ENCODE measurements around the gene SETD3. TPM values are rescaled to one million over a fixed set of nuclear protein-coding genes. Genes with fewer than 3 reads are reported as not detected.

SETD3 gene
- total RNA-seq, 5 donors from 2014 or later (not counting 1 experiment from before 2014, with no cell fraction given) = 47.7 to 64.6 (median 52.4) TPM

- 50% methylated on average over 4 of the region's 7 CpGs for WGBS (ENCODE audit: insufficient coverage)
- H3K27ac ChIP-seq (ENCODE audit: low read length) = no peak overlapping the region
- no peaks in the 10 kb centered on the region for H3K27me3 ChIP-seq (replicated peaks in 1 of 2; ENCODE audit: control insufficient read depth in 2 of 2, extremely low read depth in 1 of 2, insufficient read depth in 2 of 2, low read length in 1 of 2)
- H3K4me1 ChIP-seq (ENCODE audit: control insufficient read depth in 1 of 2, extremely low read depth in 1 of 2, insufficient read depth in 2 of 2, low read length in 2 of 2) = peaks cover 6 to 18% of the 10 kb centered on the region in 2 experiments
- H3K9me3 Mint-ChIP-seq = no peaks in the 10 kb centered on the region
- H3K36me3 Mint-ChIP-seq = peaks cover 64% of the 10 kb centered on the region
- ATAC-seq (replicated peaks in 1 of 4) (peak in 3 of 4 experiments; percentile 55 to 71 (median 57)), DNase-seq (no peak)
- no peak overlapping the region for H3K4me3 Mint-ChIP-seq
- H3K4me3 ChIP-seq (ENCODE audit: control insufficient read depth in 1 of 2, extremely low read depth in 1 of 2, low read length in 1 of 2) = no peak overlapping the region
- H3K36me3 ChIP-seq (ENCODE audit: control insufficient read depth in 2 of 2, extremely low read depth in 1 of 2, insufficient read depth in 1 of 2, low read length in 1 of 2) = peaks cover 7 to 33% of the 10 kb centered on the region in 2 donors
- peak overlapping the region; percentile 40 to 44 for H3K27ac Mint-ChIP-seq
- POLR2A ChIA-PET = no interaction called here
- CTCF ChIA-PET = no interaction called here
- peaks cover 35 to 39% (median 39%) of the 10 kb centered on the region in 3 donors for H3K4me1 Mint-ChIP-seq
- H3K27me3 Mint-ChIP-seq = no peaks in the 10 kb centered on the region
- no peaks in the 10 kb centered on the region for H3K9me3 ChIP-seq
Measured at GRCh38 chr14:99441918-99442317, 38.7 kb downstream of the SETD3 start.

- H3K4me3 ChIP-seq (ENCODE audit: control insufficient read depth in 1 of 2, extremely low read depth in 1 of 2, low read length in 1 of 2) = no peak overlapping the region
- H3K9me3 Mint-ChIP-seq = no peaks in the 10 kb centered on the region
- ChIA-PET CTCF (interaction anchor here in 1 of 2 donors (0.7 kb wide), 1 partner anchor 249 kb away, joined by 3 read pairs; no protein-coding TSS in a partner anchor), POLR2A (no interaction called here)
- H3K4me1 ChIP-seq (ENCODE audit: control insufficient read depth in 1 of 2, extremely low read depth in 1 of 2, insufficient read depth in 2 of 2, low read length in 2 of 2) = peaks cover 8 to 20% of the 10 kb centered on the region in 2 experiments
- no peak for ATAC-seq (replicated peaks in 1 of 4)
- DNase-seq = no peak
- H3K27ac Mint-ChIP-seq = peak overlapping the region in 1 of 2 donors; percentile 40
- H3K27me3 ChIP-seq (replicated peaks in 1 of 2; ENCODE audit: control insufficient read depth in 2 of 2, extremely low read depth in 1 of 2, insufficient read depth in 2 of 2, low read length in 1 of 2) = no peaks in the 10 kb centered on the region
- H3K27ac ChIP-seq (ENCODE audit: low read length) = no peak overlapping the region
- H3K4me1 Mint-ChIP-seq = peaks cover 41 to 45% (median 45%) of the 10 kb centered on the region in 3 donors
- peaks cover 7 to 28% of the 10 kb centered on the region in 2 donors for H3K36me3 ChIP-seq (ENCODE audit: control insufficient read depth in 2 of 2, extremely low read depth in 1 of 2, insufficient read depth in 1 of 2, low read length in 1 of 2)
- peaks cover 62% of the 10 kb centered on the region for H3K36me3 Mint-ChIP-seq
- no peak overlapping the region for H3K4me3 Mint-ChIP-seq
- WGBS (ENCODE audit: insufficient coverage) = 100% methylated on average over 7 of the region's 11 CpGs
- H3K9me3 ChIP-seq = no peaks in the 10 kb centered on the region
- no peaks in the 10 kb centered on the region for H3K27me3 Mint-ChIP-seq
Measured at GRCh38 chr14:99441157-99441870, 39.3 kb downstream of the SETD3 start.

GRCh38 chr14:99440278-99440677 is 40.4 kb downstream of the SETD3 start:
- Histone ChIP-seq H3K9me3 (no peaks in the 10 kb centered on the region), H3K27me3 (replicated peaks in 1 of 2; ENCODE audit: control insufficient read depth in 2 of 2, extremely low read depth in 1 of 2, insufficient read depth in 2 of 2, low read length in 1 of 2) (no peaks in the 10 kb centered on the region), H3K4me3 (ENCODE audit: control insufficient read depth in 1 of 2, extremely low read depth in 1 of 2, low read length in 1 of 2) (no peak overlapping the region), H3K36me3 (ENCODE audit: control insufficient read depth in 2 of 2, extremely low read depth in 1 of 2, insufficient read depth in 1 of 2, low read length in 1 of 2) (peaks cover 7 to 26% of the 10 kb centered on the region in 2 donors), H3K27ac (ENCODE audit: low read length) (no peak overlapping the region), H3K4me1 (ENCODE audit: control insufficient read depth in 1 of 2, extremely low read depth in 1 of 2, insufficient read depth in 2 of 2, low read length in 2 of 2) (peaks cover 12 to 31% of the 10 kb centered on the region in 2 experiments)
- DNase-seq (no peak), ATAC-seq (replicated peaks in 1 of 4) (no peak)
- CTCF ChIA-PET = interaction anchor here in 1 of 2 donors (0.7 kb wide), 1 partner anchor 250 kb away, joined by 3 read pairs; no protein-coding TSS in a partner anchor
- peaks cover 48 to 55% (median 52%) of the 10 kb centered on the region in 3 donors for H3K4me1 Mint-ChIP-seq
- H3K27ac Mint-ChIP-seq = no peak overlapping the region
- POLR2A ChIA-PET = no interaction called here
- peaks cover 61% of the 10 kb centered on the region for H3K36me3 Mint-ChIP-seq
- WGBS (ENCODE audit: insufficient coverage) = 94% methylated on average over 14 of the region's 14 CpGs
- H3K4me3 Mint-ChIP-seq = no peak overlapping the region
- H3K9me3 Mint-ChIP-seq = no peaks in the 10 kb centered on the region
- no peaks in the 10 kb centered on the region for H3K27me3 Mint-ChIP-seq

GRCh38 chr14:99437706-99438105 is 43.0 kb downstream of the SETD3 start:
- CTCF ChIA-PET = no interaction called here
- Mint-ChIP-seq H3K36me3 (peaks cover 54% of the 10 kb centered on the region), H3K27ac (peak overlapping the region; percentile 80 to 84), H3K27me3 (no peaks in the 10 kb centered on the region), H3K9me3 (no peaks in the 10 kb centered on the region), H3K4me1 (peaks cover 47 to 62% (median 51%) of the 10 kb centered on the region in 3 donors), H3K4me3 (peak overlapping the region in 1 of 3 donors; percentile 55)
- Histone ChIP-seq H3K9me3 (no peaks in the 10 kb centered on the region), H3K27ac (ENCODE audit: low read length) (peak overlapping the region; percentile 66), H3K36me3 (ENCODE audit: control insufficient read depth in 2 of 2, extremely low read depth in 1 of 2, insufficient read depth in 1 of 2, low read length in 1 of 2) (peaks cover 4 to 29% of the 10 kb centered on the region in 2 donors), H3K4me3 (ENCODE audit: control insufficient read depth in 1 of 2, extremely low read depth in 1 of 2, low read length in 1 of 2) (no peak overlapping the region), H3K4me1 (ENCODE audit: control insufficient read depth in 1 of 2, extremely low read depth in 1 of 2, insufficient read depth in 2 of 2, low read length in 2 of 2) (peaks cover 12 to 31% of the 10 kb centered on the region in 2 experiments), H3K27me3 (replicated peaks in 1 of 2; ENCODE audit: control insufficient read depth in 2 of 2, extremely low read depth in 1 of 2, insufficient read depth in 2 of 2, low read length in 1 of 2) (no peaks in the 10 kb centered on the region)
- 63% methylated on average over 1 of the region's 3 CpGs for WGBS (ENCODE audit: insufficient coverage)
- DNase-seq (no peak), ATAC-seq (replicated peaks in 1 of 4) (no peak)
- POLR2A ChIA-PET = no interaction called here

GRCh38 chr14:99436247-99437180 is 44.1 kb downstream of the SETD3 start:
- Mint-ChIP-seq H3K9me3 (no peaks in the 10 kb centered on the region), H3K27me3 (no peaks in the 10 kb centered on the region), H3K27ac (peak overlapping the region; percentile 80 to 84), H3K36me3 (peaks cover 46% of the 10 kb centered on the region), H3K4me1 (peaks cover 35 to 52% (median 39%) of the 10 kb centered on the region in 3 donors), H3K4me3 (peak overlapping the region in 2 of 3 donors; percentile 3 to 55)
- no peak overlapping the region for H3K4me3 ChIP-seq (ENCODE audit: control insufficient read depth in 1 of 2, extremely low read depth in 1 of 2, low read length in 1 of 2)
- ATAC-seq (replicated peaks in 1 of 4) (peak; percentile 48 to 74 (median 62)), DNase-seq (peak in 2 of 35 experiments; percentile 6 to 24)
- CTCF ChIA-PET = no interaction called here
- peak overlapping the region; percentile 66 for H3K27ac ChIP-seq (ENCODE audit: low read length)
- H3K36me3 ChIP-seq (ENCODE audit: control insufficient read depth in 2 of 2, extremely low read depth in 1 of 2, insufficient read depth in 1 of 2, low read length in 1 of 2) = peaks cover 0 to 27% of the 10 kb centered on the region in 2 donors
- POLR2A ChIA-PET = no interaction called here
- H3K9me3 ChIP-seq = no peaks in the 10 kb centered on the region
- peaks cover 12 to 26% of the 10 kb centered on the region in 2 experiments for H3K4me1 ChIP-seq (ENCODE audit: control insufficient read depth in 1 of 2, extremely low read depth in 1 of 2, insufficient read depth in 2 of 2, low read length in 2 of 2)
- WGBS (ENCODE audit: insufficient coverage) = 78% methylated on average over 6 of the region's 14 CpGs
- H3K27me3 ChIP-seq (replicated peaks in 1 of 2; ENCODE audit: control insufficient read depth in 2 of 2, extremely low read depth in 1 of 2, insufficient read depth in 2 of 2, low read length in 1 of 2) = no peaks in the 10 kb centered on the region

- H3K27me3 Mint-ChIP-seq = no peaks in the 10 kb centered on the region
- POLR2A ChIA-PET = no interaction called here
- Histone ChIP-seq H3K27ac (ENCODE audit: low read length) (peak overlapping the region; percentile 23), H3K4me1 (ENCODE audit: control insufficient read depth in 1 of 2, extremely low read depth in 1 of 2, insufficient read depth in 2 of 2, low read length in 2 of 2) (peaks cover 12 to 26% of the 10 kb centered on the region in 2 experiments), H3K4me3 (ENCODE audit: control insufficient read depth in 1 of 2, extremely low read depth in 1 of 2, low read length in 1 of 2) (no peak overlapping the region), H3K27me3 (replicated peaks in 1 of 2; ENCODE audit: control insufficient read depth in 2 of 2, extremely low read depth in 1 of 2, insufficient read depth in 2 of 2, low read length in 1 of 2) (no peaks in the 10 kb centered on the region), H3K9me3 (no peaks in the 10 kb centered on the region), H3K36me3 (ENCODE audit: control insufficient read depth in 2 of 2, extremely low read depth in 1 of 2, insufficient read depth in 1 of 2, low read length in 1 of 2) (peaks cover 0 to 32% of the 10 kb centered on the region in 2 donors)
- DNase-seq (no peak), ATAC-seq (replicated peaks in 1 of 4) (no peak)
- WGBS (ENCODE audit: insufficient coverage) = 88% methylated on average over 4 of the region's 4 CpGs
- H3K36me3 Mint-ChIP-seq = peaks cover 49% of the 10 kb centered on the region
- peaks cover 40 to 56% (median 42%) of the 10 kb centered on the region in 3 donors for H3K4me1 Mint-ChIP-seq
- CTCF ChIA-PET = interaction anchor here in 1 of 2 donors (0.6 to 1.2 kb wide), 3 partner anchors 15 to 116 kb away, joined by 3 to 4 read pairs (median 3); no protein-coding TSS in a partner anchor
- no peaks in the 10 kb centered on the region for H3K9me3 Mint-ChIP-seq
- no peak overlapping the region for H3K27ac Mint-ChIP-seq
- H3K4me3 Mint-ChIP-seq = no peak overlapping the region
Measured at GRCh38 chr14:99435327-99435726, 45.3 kb downstream of the SETD3 start.
